IMR-90 (cell line): ENCODE results near the gene NMNAT1. TPM values are rescaled to one million over a fixed set of nuclear protein-coding genes. Genes with fewer than 3 reads are reported as not detected.

Experiments
- ATAC-seq: fragments of 200-7000 bp; cut with Tn5 transposase; 2 replicates; pipeline ENCODE4 v1.9.1; 2020; ENCODE audit warnings: low read depth, mild to moderate bottlenecking, moderate library complexity
- BruUV-seq: library from RNA; stranded (reverse); fragments of 400-500 nt; replicated peaks from 2 replicates; lab custom pipeline; 2021; lab: Mats Ljungman, UMichigan
- CTCF ChIA-PET: fragments of 300-600 bp; formaldehyde crosslinking; extraction: SDS; loops from one replicate; lab custom pipeline; 2021; ENCODE audit warnings: antibody characterized with exemption; lab: Yijun Ruan, JAX
- POLR2A ChIA-PET: fragments of 300-600 bp; sonication (Branson Sonifier 250); formaldehyde crosslinking; loops from one replicate; lab custom pipeline; 2022; ENCODE audit warnings: antibody characterized with exemption; ENCODE audit not compliant: unreplicated experiment; lab: Charles Lee
- DNase-seq: peaks from one replicate; pipeline ENCODE4 v3.0.0; 2013
- H2AFZ ChIP-seq: replicated peaks from 2 replicates; pipeline ENCODE3; 2013; ENCODE audit warnings: low read length, mild to moderate bottlenecking; ENCODE audit not compliant: poor library complexity
- H2AK5ac ChIP-seq: 2 replicates; pipeline ENCODE4 v1.6.1; 2013; ENCODE audit warnings: low read depth, low read length, inconsistent platforms
- H2AK9ac ChIP-seq: replicated peaks from 2 replicates; pipeline ENCODE3; 2013; ENCODE audit warnings: mild to moderate bottlenecking, low read depth, low read length, moderate library complexity; ENCODE audit not compliant: poor library complexity
- H2BK120ac ChIP-seq: 2 replicates; pipeline ENCODE4 v1.6.1; 2013; ENCODE audit warnings: low read depth, low read length, inconsistent platforms
- H2BK15ac ChIP-seq: 3 replicates; pipeline ENCODE4 v1.6.1; 2013; ENCODE audit warnings: low read depth, low read length, inconsistent platforms
- H2BK20ac ChIP-seq: 2 replicates; pipeline ENCODE4 v1.6.1; 2013; ENCODE audit warnings: low read depth, mild to moderate bottlenecking, inconsistent platforms, low read length, moderate library complexity
- H2BK5ac ChIP-seq: 2 replicates; pipeline ENCODE4 v1.6.1; 2013; ENCODE audit warnings: mild to moderate bottlenecking, low read depth, low read length, inconsistent platforms; ENCODE audit not compliant: poor library complexity, severe bottlenecking
- H3K14ac ChIP-seq: replicated peaks from 2 replicates; pipeline ENCODE4 v1.6.1; 2013; ENCODE audit warnings: low read depth, low read length, inconsistent platforms
- H3K18ac ChIP-seq: 2 replicates; pipeline ENCODE4 v1.6.1; 2013; ENCODE audit warnings: low read depth, low read length, control low read depth
- H3K23ac ChIP-seq: 2 replicates; pipeline ENCODE4 v1.6.1; 2013; ENCODE audit warnings: low read depth, low read length, inconsistent platforms
- H3K27ac ChIP-seq: 2 replicates; pipeline ENCODE4 v1.5.1; 2013; ENCODE audit warnings: mild to moderate bottlenecking, control low read depth, low read length; ENCODE audit not compliant: insufficient read depth
- H3K27me3 ChIP-seq: 2 replicates; pipeline ENCODE4 v1.6.1; 2013; ENCODE audit warnings: low read length; ENCODE audit not compliant: control insufficient read depth, insufficient read depth
- H3K36me3 ChIP-seq: 2 replicates; pipeline ENCODE4 v1.6.1; 2013; ENCODE audit warnings: low read length, mixed read lengths; ENCODE audit not compliant: control insufficient read depth, insufficient read depth
- H3K4ac ChIP-seq: 2 replicates; pipeline ENCODE4 v1.6.1; 2013; ENCODE audit warnings: low read depth, low read length, inconsistent platforms
- H3K4me1 ChIP-seq: 2 replicates; pipeline ENCODE4 v1.6.1; 2013; ENCODE audit warnings: low read length, mixed read lengths; ENCODE audit not compliant: control insufficient read depth, insufficient read depth
- H3K4me2 ChIP-seq: 2 replicates; pipeline ENCODE4 v1.6.1; 2013; ENCODE audit warnings: low read depth, mild to moderate bottlenecking, control low read depth, low read length, moderate library complexity
- H3K4me3 ChIP-seq: 2 replicates; pipeline ENCODE4 v1.5.1; 2013; ENCODE audit warnings: low read depth, mild to moderate bottlenecking, control low read depth, low read length, moderate library complexity; ENCODE audit not compliant: insufficient read depth
- H3K56ac ChIP-seq: 2 replicates; pipeline ENCODE4 v1.6.1; 2013; ENCODE audit warnings: low read length, inconsistent platforms; ENCODE audit not compliant: insufficient read depth; ENCODE audit errors: extremely low read depth
- H3K79me1 ChIP-seq, 2 experiments: 2 replicates each; pipeline ENCODE4 v1.6.1; 2013; ENCODE audit warnings: low read length in 2 of 2, inconsistent platforms in 1 of 2, low read depth in 1 of 2
- H3K9ac ChIP-seq: 2 replicates; pipeline ENCODE4 v1.6.1; 2013; ENCODE audit warnings: low read depth, low read length, control low read depth
- H3K9me1 ChIP-seq: 2 replicates; pipeline ENCODE4 v1.6.1; 2013; ENCODE audit warnings: low read length, inconsistent platforms; ENCODE audit not compliant: insufficient read depth
- H3K9me3 ChIP-seq: 2 replicates; pipeline ENCODE4 v1.6.1; 2013; ENCODE audit warnings: low read length; ENCODE audit not compliant: control insufficient read depth, insufficient read depth
- H4K20me1 ChIP-seq: 2 replicates; pipeline ENCODE4 v1.6.1; 2013; ENCODE audit warnings: low read length, inconsistent platforms; ENCODE audit not compliant: insufficient read depth
- H4K5ac ChIP-seq: 2 replicates; pipeline ENCODE4 v1.6.1; 2013; ENCODE audit warnings: mild to moderate bottlenecking, low read depth, low read length, control low read depth
- H4K8ac ChIP-seq, 2 experiments: 2 replicates each; pipeline ENCODE4 v1.6.1; 2013; ENCODE audit warnings: low read depth in 2 of 2, low read length in 2 of 2, control low read depth in 1 of 2, inconsistent platforms in 1 of 2
- H4K91ac ChIP-seq: 2 replicates; pipeline ENCODE4 v1.6.1; 2013; ENCODE audit warnings: low read depth, low read length, inconsistent platforms; ENCODE audit not compliant: insufficient read depth
- CEBPB ChIP-seq: IDR thresholded peaks from 2 replicates; pipeline ENCODE4 v1.6.1; 2012; ENCODE audit warnings: low read depth, low read length, improper control_type of control experiment
- CHD1 ChIP-seq: IDR thresholded peaks from 2 replicates; pipeline ENCODE4 v1.6.1; 2012; ENCODE audit warnings: low read depth, low read length, improper control_type of control experiment
- CTCF ChIP-seq: conservative IDR thresholded peaks from 2 replicates; pipeline ENCODE4 v1.5.1; 2012; ENCODE audit warnings: mild to moderate bottlenecking, low read depth, low read length, improper control_type of control experiment
- FOS ChIP-seq: fragments of 150-350 bp; IDR thresholded peaks from 2 replicates; pipeline ENCODE4 v1.6.1; 2016; ENCODE audit warnings: low read depth, low read length
- MAZ ChIP-seq: IDR thresholded peaks from 2 replicates; pipeline ENCODE4 v1.6.1; 2012; ENCODE audit warnings: low read depth, mild to moderate bottlenecking, low read length, improper control_type of control experiment, moderate library complexity, borderline replicate concordance
- NFE2L2 ChIP-seq: fragments of 150-350 bp; IDR thresholded peaks from 2 replicates; pipeline ENCODE4 v1.6.1; 2016; ENCODE audit warnings: low read depth, mild to moderate bottlenecking, low read length
- SMC3 ChIP-seq: fragments of 150-350 bp; IDR thresholded peaks from 2 replicates; pipeline ENCODE4 v1.6.1; 2016; ENCODE audit warnings: low read depth, mild to moderate bottlenecking, antibody characterized with exemption, low read length, moderate library complexity
- USF2 ChIP-seq: fragments of 150-350 bp; IDR thresholded peaks from 2 replicates; pipeline ENCODE4 v1.6.1; 2017; ENCODE audit warnings: mild to moderate bottlenecking, antibody characterized with exemption, low read length, low read depth
- WGBS, 2 experiments: methylation state at CpG; one replicate each; pipeline versions ENCODE4 v1.1.5 to v1.1.7; 2013; ENCODE audit warnings: missing lambda C conversion rate in 2 of 2; ENCODE audit not compliant: insufficient read length in 1 of 2; ENCODE audit errors: extremely low coverage in 2 of 2; 5-methylcytosine and 5-hydroxymethylcytosine counted together
- dilution Hi-C: fragments of 300-500 bp; cut with HindIII; formaldehyde crosslinking; loops from one replicate; pipeline ENCODE4 v1.14.3; 2018; ENCODE audit warnings: low sequenced_read_pairs; ENCODE audit not compliant: unreplicated experiment
- in situ Hi-C: fragments of 300-500 bp; cut with MboI; formaldehyde crosslinking; loops from 3 replicates; pipeline ENCODE4 v1.14.3; 2019; ENCODE audit warnings: low sequenced_read_pairs, inconsistent platforms, mixed read lengths
- intact Hi-C: fragments of 100-400 bp; cut with micrococcal nuclease; formaldehyde crosslinking; loops from 2 replicates; pipeline ENCODE4 v1.10.0; 2022
- polyA plus RNA-seq, 3 experiments: library from polyadenylated mRNA; depleted of rRNA; stranded (reverse); fragments of >200 nt; gene quantifications; 2 replicates each; pipeline ENCODE4 v1.2.3, GENCODE V29; 2012; ENCODE audit warnings: low replicate concordance in 1 of 3
- total RNA-seq: library from RNA; depleted of rRNA; stranded (reverse); fragments of >200 nt; gene quantifications from 2 replicates; pipeline ENCODE4 v1.2.3, GENCODE V29; 2012
- TF ChIP-seq, protein P1 (sequence below): fragments of 150-350 bp; IDR thresholded peaks from 2 replicates; pipeline ENCODE4 v1.6.1; 2016; ENCODE audit warnings: low read depth, mild to moderate bottlenecking, low read length, moderate library complexity, borderline replicate concordance

NMNAT1 gene
- total and polyA plus RNA-seq, 2 of the 4 experiments (the other 2 are of a cell fraction): 9.1 to 11.7 TPM

DNA sequence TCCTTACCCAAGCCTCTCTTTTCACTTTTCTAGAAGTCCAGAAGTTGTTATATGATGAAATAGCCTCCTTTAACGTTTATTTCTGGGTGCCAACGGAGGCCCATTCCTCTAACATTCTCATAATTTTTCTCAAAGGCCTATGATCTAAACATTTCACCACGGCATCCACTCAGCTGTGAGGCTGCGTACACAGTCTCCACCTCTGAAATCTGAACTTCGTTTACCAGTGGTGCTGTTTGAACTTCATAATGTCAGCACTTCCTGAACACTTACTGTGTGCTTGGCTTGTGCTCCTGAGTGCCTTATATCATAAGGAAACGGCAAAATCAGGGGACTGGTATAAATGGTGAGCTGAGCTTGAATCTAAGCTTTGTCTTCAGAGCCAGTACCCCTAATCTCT is 41.7 kb downstream of the NMNAT1 start:
- no TSS peak for BruUV-seq
- Histone ChIP-seq H2BK120ac (no peak overlapping the region), H2BK20ac (no peak overlapping the region), H4K91ac (no peak overlapping the region), H3K79me1 (no peaks in the 10 kb centered on the region), H2BK5ac (no peak overlapping the region), H3K27ac (peak overlapping the region; percentile 57; the same call in 1 of the 2 replicates), H3K4me3 (no peak overlapping the region), H3K4ac (no peak overlapping the region; the same call in 1 of the 2 replicates), H2AK5ac (no peak overlapping the region), H3K36me3 (peaks cover 13% of the 10 kb centered on the region), H3K23ac (no peak overlapping the region), H3K4me2 (peak overlapping the region; percentile 35; the same call in 1 of the 2 replicates), H3K4me1 (peaks cover 6% of the 10 kb centered on the region), H2AFZ (no peak overlapping the region), H3K14ac (no peak overlapping the region), H3K9ac (no peak overlapping the region), H3K56ac (no peak overlapping the region), H3K27me3 (no peaks in the 10 kb centered on the region), H2AK9ac (no peak overlapping the region), H4K8ac (peak overlapping the region in 1 of 2 experiments; percentile 57; a peak in 1 of 4 replicates), H3K9me1 (peaks cover 5% of the 10 kb centered on the region; the same call in 1 of the 2 replicates), H3K9me3 (no peaks in the 10 kb centered on the region), H3K18ac (no peak overlapping the region), H2BK15ac (no peak overlapping the region), H4K20me1 (no peaks in the 10 kb centered on the region), H4K5ac (no peak overlapping the region)
- peak; percentile 64 for DNase-seq
- ATAC-seq: peak; percentile 99
- dilution Hi-C loops (no loop called here), in situ Hi-C loops (no loop called here), intact Hi-C loops (loop anchor here (5.0 kb wide), 1 partner anchor 47 kb away; the partner anchor contains the start of gene UBE4B)
- TF ChIP-seq, protein P1, sequence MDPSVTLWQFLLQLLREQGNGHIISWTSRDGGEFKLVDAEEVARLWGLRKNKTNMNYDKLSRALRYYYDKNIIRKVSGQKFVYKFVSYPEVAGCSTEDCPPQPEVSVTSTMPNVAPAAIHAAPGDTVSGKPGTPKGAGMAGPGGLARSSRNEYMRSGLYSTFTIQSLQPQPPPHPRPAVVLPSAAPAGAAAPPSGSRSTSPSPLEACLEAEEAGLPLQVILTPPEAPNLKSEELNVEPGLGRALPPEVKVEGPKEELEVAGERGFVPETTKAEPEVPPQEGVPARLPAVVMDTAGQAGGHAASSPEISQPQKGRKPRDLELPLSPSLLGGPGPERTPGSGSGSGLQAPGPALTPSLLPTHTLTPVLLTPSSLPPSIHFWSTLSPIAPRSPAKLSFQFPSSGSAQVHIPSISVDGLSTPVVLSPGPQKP: no peak
- TF ChIP-seq CTCF (no peak), CEBPB (no peak), FOS (no peak), MAZ (no peak), CHD1 (no peak), SMC3 (no peak), USF2 (no peak), NFE2L2 (no peak)
- ChIA-PET CTCF (no interaction called here), POLR2A (no interaction called here)
- WGBS, 2 experiments: no CpG with 5 or more reads among the region's 6 CpGs
